ENCODE data around the gene KCNK1. TPM values are rescaled to one million over a fixed set of nuclear protein-coding genes. Genes with fewer than 3 reads are reported as not detected.

Gene KCNK1
- total RNA-seq, 1 donor from 2014 or later = 5.7 TPM

DNA sequence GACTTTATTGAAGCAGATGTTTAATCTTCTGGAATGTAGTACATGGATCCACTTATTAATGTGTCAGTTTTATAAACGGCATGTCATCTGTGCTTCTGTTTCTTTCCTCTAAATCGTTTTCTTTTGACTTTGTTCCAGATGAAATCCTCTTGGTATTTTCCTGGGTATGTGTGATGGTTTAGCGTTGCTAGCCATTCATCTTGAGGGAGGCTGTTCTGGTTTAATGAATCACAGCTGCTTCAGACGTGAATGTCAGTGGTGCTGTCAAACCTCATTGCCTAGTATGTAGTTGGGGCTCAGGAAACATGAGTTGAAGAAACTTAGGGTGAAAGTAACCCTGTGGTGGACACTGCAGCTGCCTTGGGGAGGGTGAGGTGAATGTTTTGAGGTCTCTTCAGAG, 33.2 kb downstream of the KCNK1 start:
- Mint-ChIP-seq H3K4me1 (ENCODE audit: low read depth, unreplicated experiment) (peaks cover 3% of the 10 kb centered on the region), H3K27ac (ENCODE audit: unreplicated experiment) (no peak overlapping the region), H3K27me3 (ENCODE audit: low read depth, unreplicated experiment) (peaks cover 3% of the 10 kb centered on the region), H3K4me3 (ENCODE audit: unreplicated experiment) (no peak overlapping the region), H3K36me3 (ENCODE audit: low read depth, unreplicated experiment) (peaks cover 10% of the 10 kb centered on the region), H3K9me3 (ENCODE audit: unreplicated experiment) (no peaks in the 10 kb centered on the region)
- Histone ChIP-seq H4K20me1 (ENCODE audit: insufficient read depth, low read length) (no peaks in the 10 kb centered on the region), H2AFZ (ENCODE audit: low read depth, low read length) (no peak overlapping the region), H3K36me3 (ENCODE audit: insufficient read depth, low read length) (no peaks in the 10 kb centered on the region), H3K9ac (ENCODE audit: low read length) (no peak overlapping the region), H3K27me3 (ENCODE audit: insufficient read depth, low read length) (no peaks in the 10 kb centered on the region), H3K9me3 (ENCODE audit: insufficient read depth, low read depth, low read length) (peaks cover 2% of the 10 kb centered on the region), H3K27ac (ENCODE audit: low read depth, low read length) (no peak overlapping the region), H3K4me3 (ENCODE audit: insufficient read depth, low read depth, low read length) (no peak overlapping the region), H3K4me2 (ENCODE audit: low read length) (no peak overlapping the region), H3K4me1 (ENCODE audit: insufficient read depth, low read length) (no peaks in the 10 kb centered on the region), H3K79me2 (ENCODE audit: insufficient read depth, low read length) (no peaks in the 10 kb centered on the region)
- TF ChIP-seq EZH2 (IDR thresholded peaks at IDR 0.05; ENCODE audit: insufficient read depth, low read length) = no peak
- TF ChIP-seq, protein P1, sequence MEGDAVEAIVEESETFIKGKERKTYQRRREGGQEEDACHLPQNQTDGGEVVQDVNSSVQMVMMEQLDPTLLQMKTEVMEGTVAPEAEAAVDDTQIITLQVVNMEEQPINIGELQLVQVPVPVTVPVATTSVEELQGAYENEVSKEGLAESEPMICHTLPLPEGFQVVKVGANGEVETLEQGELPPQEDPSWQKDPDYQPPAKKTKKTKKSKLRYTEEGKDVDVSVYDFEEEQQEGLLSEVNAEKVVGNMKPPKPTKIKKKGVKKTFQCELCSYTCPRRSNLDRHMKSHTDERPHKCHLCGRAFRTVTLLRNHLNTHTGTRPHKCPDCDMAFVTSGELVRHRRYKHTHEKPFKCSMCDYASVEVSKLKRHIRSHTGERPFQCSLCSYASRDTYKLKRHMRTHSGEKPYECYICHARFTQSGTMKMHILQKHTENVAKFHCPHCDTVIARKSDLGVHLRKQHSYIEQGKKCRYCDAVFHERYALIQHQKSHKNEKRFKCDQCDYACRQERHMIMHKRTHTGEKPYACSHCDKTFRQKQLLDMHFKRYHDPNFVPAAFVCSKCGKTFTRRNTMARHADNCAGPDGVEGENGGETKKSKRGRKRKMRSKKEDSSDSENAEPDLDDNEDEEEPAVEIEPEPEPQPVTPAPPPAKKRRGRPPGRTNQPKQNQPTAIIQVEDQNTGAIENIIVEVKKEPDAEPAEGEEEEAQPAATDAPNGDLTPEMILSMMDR (IDR thresholded peaks at IDR 0.05; ENCODE audit: insufficient read depth, low read depth, low read length) = no peak
- DNase-seq (ENCODE audit: low read depth) = peak; percentile 17
- no peak for FAIRE-seq

DNA sequence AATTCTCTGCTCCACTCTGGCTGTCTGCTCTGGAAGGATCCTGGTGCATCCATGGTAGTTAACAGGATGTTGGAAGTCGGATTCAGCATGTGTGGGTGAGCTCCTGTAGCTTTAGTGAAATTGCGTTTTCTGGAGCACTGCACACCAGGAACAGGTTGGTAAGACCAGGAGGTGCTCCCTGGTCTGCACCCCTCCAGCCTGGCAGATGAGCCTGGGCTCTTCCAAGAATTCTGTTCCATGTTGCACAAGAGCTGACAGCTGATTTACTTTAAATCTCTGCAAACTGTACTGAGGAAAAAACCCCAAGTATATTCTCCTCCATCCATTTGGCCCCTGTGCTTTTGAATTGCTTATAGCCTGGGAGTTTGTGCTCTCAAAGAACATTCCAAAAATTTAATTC, 33.7 kb downstream of the KCNK1 start:
- Histone ChIP-seq H4K20me1 (ENCODE audit: insufficient read depth, low read length) (no peaks in the 10 kb centered on the region), H3K4me2 (ENCODE audit: low read length) (no peak overlapping the region), H3K9me3 (ENCODE audit: insufficient read depth, low read depth, low read length) (no peaks in the 10 kb centered on the region), H2AFZ (ENCODE audit: low read depth, low read length) (no peak overlapping the region), H3K4me1 (ENCODE audit: insufficient read depth, low read length) (no peaks in the 10 kb centered on the region), H3K27me3 (ENCODE audit: insufficient read depth, low read length) (no peaks in the 10 kb centered on the region), H3K27ac (ENCODE audit: low read depth, low read length) (no peak overlapping the region), H3K9ac (ENCODE audit: low read length) (no peak overlapping the region), H3K79me2 (ENCODE audit: insufficient read depth, low read length) (no peaks in the 10 kb centered on the region), H3K36me3 (ENCODE audit: insufficient read depth, low read length) (no peaks in the 10 kb centered on the region), H3K4me3 (ENCODE audit: insufficient read depth, low read depth, low read length) (no peak overlapping the region)
- Mint-ChIP-seq H3K27me3 (ENCODE audit: low read depth, unreplicated experiment) (peaks cover 3% of the 10 kb centered on the region), H3K36me3 (ENCODE audit: low read depth, unreplicated experiment) (peaks cover 10% of the 10 kb centered on the region), H3K9me3 (ENCODE audit: unreplicated experiment) (no peaks in the 10 kb centered on the region), H3K4me3 (ENCODE audit: unreplicated experiment) (no peak overlapping the region), H3K4me1 (ENCODE audit: low read depth, unreplicated experiment) (peaks cover 3% of the 10 kb centered on the region), H3K27ac (ENCODE audit: unreplicated experiment) (no peak overlapping the region)
- DNase-seq (ENCODE audit: low read depth) (no peak), FAIRE-seq (no peak)
- TF ChIP-seq EZH2 (IDR thresholded peaks at IDR 0.05; ENCODE audit: insufficient read depth, low read length) = no peak
- TF ChIP-seq, protein P1 (IDR thresholded peaks at IDR 0.05; ENCODE audit: insufficient read depth, low read depth, low read length) = no peak

- Mint-ChIP-seq H3K4me3 (ENCODE audit: unreplicated experiment) (no peak overlapping the region), H3K36me3 (ENCODE audit: low read depth, unreplicated experiment) (peaks cover 2% of the 10 kb centered on the region), H3K4me1 (ENCODE audit: low read depth, unreplicated experiment) (peaks cover 7% of the 10 kb centered on the region), H3K27me3 (ENCODE audit: low read depth, unreplicated experiment) (no peaks in the 10 kb centered on the region), H3K9me3 (ENCODE audit: unreplicated experiment) (peaks cover 2% of the 10 kb centered on the region), H3K27ac (ENCODE audit: unreplicated experiment) (no peak overlapping the region)
- DNase-seq (ENCODE audit: low read depth) (no peak), FAIRE-seq (no peak)
- Histone ChIP-seq H3K79me2 (ENCODE audit: insufficient read depth, low read length) (no peaks in the 10 kb centered on the region), H4K20me1 (ENCODE audit: insufficient read depth, low read length) (no peaks in the 10 kb centered on the region), H3K27me3 (ENCODE audit: insufficient read depth, low read length) (no peaks in the 10 kb centered on the region), H3K4me1 (ENCODE audit: insufficient read depth, low read length) (no peaks in the 10 kb centered on the region), H3K9ac (ENCODE audit: low read length) (no peak overlapping the region), H2AFZ (ENCODE audit: low read depth, low read length) (no peak overlapping the region), H3K9me3 (ENCODE audit: insufficient read depth, low read depth, low read length) (no peaks in the 10 kb centered on the region), H3K27ac (ENCODE audit: low read depth, low read length) (no peak overlapping the region), H3K4me3 (ENCODE audit: insufficient read depth, low read depth, low read length) (no peak overlapping the region), H3K4me2 (ENCODE audit: low read length) (no peak overlapping the region), H3K36me3 (ENCODE audit: insufficient read depth, low read length) (no peaks in the 10 kb centered on the region)
- TF ChIP-seq, protein P1 (IDR thresholded peaks at IDR 0.05; ENCODE audit: insufficient read depth, low read depth, low read length) = no peak
- no peak for TF ChIP-seq EZH2 (IDR thresholded peaks at IDR 0.05; ENCODE audit: insufficient read depth, low read length)
Observed at GRCh38 chr1:233651061-233651460, 37.2 kb downstream of the KCNK1 start.
